Activated T-helper 1 cell treated with anti-CD3 and anti-CD28 coated beads, Interleukin-2, amount 50 U/mL, for 16 hours (primary cell): ENCODE measurements around the gene CAPN14.

Experiments used
- DNase-seq, 2 donors: peaks; one replicate each; pipeline ENCODE4 v3.0.0-alpha.2; 2020; ENCODE audit warnings: low read depth in 1 of 2, low spot score in 1 of 2

The CAPN14 gene

DNA sequence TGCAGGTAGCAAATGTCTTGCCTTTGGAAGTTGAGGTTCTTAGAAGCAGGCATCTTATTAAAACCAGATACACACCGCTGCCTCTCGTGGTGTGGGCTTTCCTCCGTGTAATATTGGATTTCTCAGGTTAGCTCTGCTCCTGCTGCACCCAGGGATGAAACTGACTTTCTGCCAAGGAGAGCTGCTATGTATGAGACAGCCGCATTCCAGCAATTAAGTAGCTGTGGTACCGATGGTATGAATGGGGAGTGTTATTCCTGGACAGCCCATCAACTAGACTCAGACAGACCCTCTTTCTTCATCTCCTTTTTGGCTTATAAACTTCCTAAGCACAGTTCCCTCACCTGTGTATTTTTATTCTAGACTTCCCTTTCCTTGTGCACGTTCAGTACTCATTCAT, 9.8 kb upstream of the CAPN14 start:
- no peak for DNase-seq

DNA sequence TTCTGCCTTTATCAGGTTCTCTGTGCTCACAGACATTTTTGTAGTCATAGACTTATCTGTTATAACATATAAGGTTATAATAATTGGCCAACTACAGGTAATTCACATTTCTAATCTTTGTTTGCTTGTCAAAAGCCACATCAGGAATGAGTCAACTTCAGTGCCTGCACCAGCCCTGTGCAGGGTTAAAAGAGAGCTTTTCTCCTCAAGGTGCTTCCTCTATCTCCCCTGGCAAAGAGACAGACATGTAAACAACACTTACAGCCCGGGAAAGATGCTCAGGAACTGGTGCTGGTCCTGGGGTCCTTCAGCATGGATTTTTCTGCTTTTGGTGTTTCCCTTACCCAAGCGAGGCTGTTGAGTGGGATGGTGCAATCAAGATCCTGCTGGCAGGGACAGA, 9.0 kb upstream of the CAPN14 start:
- DNase-seq = no peak

DNA sequence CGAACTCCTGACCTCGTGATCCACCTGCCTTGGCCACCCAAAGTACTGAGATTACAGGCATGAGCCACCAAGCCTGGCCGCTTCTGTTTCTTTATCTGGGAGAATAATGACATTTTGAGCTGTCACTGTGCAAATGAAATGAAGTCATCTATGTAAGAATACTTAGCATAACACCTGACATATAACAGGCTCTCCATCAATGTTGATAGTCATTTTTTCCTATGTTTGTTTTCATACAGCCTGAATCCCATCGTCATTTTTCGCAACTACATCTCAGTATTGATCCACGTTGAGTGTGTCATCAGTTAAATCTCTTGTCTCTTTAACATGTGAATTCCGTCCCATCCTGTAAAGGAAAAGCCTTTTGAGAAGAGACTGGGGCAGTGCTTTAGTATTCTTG, 6.4 kb upstream of the CAPN14 start:
- no peak for DNase-seq

DNA sequence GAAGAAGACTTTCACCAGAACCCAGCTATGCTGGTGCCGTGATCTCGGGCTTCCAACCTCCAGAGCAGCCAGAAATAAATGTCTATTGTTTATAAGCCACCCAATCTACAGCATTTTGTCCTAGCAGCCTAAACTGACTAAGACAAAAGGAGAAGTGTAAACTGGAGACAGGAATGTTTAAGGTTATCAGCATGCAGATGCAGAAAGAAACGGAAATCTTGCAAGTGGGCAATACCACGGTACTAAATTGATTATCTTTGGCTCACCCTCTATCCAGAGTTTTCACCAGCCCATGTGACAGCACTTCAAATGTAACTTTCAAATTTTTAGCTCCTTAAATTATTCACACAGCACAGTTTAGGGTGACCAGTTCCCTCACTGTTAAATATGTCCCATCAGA, 5.7 kb upstream of the CAPN14 start:
- DNase-seq = no peak

DNA sequence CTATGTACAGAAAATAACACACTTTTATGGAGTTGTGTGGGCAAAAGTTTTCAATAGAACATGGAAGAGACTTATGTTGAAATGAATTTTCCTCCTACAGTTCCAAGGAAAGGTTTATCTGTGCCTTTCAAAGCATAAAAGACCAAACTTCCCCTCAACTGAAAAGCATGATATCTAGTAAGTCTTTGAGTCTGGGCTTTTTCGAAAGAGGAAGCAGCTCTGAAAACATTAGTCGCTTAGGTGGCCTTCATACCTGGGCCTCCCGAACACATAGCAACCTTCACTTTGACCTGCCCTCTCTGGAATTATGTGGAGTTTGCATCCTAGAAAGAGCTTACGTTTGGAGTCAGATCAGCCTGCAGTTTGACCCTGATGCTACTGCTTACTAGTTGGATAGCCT, 4.8 kb upstream of the CAPN14 start:
- no peak for DNase-seq

DNA sequence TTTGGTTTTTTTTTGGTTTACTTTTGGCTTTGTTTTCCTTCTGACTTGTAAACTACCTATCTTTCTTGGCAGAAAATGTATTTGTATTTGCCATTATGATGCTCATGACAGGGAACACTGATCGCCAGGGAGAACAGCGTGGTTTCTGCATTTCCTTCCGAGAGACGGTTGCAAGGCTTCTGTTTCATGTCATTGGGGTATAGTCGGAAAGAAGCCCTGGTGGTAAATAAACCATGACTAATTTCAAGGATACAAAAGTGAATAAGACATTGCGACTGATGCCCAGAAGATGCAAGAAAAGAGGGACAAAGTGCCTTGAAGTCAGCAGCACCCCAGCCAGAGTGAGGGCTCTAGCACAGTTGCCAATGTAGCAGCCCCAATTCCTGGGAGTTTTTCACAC, 4.2 kb upstream of the CAPN14 start:
- DNase-seq = no peak

DNA sequence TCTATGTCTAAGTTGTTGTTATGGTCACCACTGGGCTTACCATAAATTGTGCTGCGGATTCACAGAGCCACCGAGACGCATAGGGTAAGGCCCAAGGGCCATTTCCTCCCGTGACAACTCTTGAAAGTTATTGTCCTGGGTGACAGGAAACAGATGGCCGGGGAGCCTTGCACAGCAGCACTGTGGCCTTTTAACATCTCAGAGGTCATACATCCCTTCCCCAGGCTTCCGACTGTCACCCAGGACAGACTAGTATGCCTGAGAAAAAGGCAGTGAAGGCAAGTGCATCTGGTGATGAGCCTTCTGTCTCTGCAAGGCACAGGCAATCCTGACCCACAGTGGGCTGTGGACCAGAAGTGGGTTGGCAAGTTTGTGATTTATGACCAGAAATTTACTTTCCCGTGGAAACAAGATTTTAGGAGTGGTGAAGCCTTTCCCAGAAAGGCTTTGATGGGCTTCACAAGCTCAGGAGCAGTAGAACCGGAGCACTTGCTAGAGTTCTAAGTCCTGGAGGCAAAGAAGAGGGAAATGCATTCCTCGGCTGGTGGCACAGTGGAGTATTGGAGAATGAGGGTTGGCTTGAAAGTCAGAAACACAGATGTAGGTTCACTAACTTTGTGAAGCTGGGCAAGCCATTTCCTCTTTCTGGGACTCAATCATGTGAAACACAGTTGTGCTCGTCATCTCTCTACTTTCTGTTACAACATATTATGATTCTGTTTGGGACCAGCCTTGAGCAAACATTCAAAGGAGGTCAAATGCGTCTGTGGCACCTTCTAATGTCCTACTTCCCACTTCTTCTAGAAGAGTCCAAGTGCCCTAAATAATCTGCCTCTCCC, 2.0 kb upstream of the CAPN14 start:
- no peak for DNase-seq

DNA sequence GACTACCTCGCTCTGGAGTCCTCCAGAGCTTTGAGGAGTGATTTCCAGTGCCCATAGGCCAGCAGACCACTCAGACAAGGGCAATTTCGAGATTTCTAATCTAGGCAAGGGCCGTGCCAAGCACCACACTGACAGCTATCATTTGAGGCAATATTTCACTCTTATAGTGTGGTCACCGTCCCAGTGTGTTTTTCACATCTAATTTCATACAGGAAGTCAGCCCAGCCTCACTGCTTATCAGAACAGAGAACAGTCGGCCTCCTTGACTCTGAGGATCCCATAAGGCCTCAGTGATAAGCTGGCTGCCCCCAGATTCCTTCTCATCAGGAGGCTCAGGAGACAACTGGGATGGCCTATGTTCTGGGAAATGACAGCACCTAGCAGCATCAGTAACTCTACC, 581 bp downstream of the CAPN14 start:
- no peak for DNase-seq

DNA sequence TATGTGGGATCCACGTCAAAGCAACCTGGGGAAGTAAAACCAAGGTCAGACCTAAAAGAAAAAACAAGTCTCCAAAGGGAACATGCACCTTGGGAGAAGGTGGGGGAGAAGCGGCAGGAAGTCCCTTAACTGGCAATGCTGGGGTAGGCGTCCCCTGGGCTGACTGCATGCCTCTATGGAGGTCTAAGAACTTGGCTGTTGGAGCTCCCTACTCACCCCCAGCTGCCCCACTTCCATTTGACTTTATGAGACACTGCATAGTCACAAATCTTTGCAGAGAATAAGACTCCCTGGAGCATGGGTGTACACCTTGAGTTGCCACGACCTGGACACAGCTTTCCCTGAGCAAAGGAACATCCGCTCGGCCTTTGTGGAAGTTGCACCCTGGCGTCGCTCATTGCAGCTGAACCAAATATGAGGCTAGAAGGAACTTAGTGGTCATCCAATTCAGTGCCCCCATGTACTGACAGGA, 2.8 kb downstream of the CAPN14 start:
- DNase-seq = no peak

DNA sequence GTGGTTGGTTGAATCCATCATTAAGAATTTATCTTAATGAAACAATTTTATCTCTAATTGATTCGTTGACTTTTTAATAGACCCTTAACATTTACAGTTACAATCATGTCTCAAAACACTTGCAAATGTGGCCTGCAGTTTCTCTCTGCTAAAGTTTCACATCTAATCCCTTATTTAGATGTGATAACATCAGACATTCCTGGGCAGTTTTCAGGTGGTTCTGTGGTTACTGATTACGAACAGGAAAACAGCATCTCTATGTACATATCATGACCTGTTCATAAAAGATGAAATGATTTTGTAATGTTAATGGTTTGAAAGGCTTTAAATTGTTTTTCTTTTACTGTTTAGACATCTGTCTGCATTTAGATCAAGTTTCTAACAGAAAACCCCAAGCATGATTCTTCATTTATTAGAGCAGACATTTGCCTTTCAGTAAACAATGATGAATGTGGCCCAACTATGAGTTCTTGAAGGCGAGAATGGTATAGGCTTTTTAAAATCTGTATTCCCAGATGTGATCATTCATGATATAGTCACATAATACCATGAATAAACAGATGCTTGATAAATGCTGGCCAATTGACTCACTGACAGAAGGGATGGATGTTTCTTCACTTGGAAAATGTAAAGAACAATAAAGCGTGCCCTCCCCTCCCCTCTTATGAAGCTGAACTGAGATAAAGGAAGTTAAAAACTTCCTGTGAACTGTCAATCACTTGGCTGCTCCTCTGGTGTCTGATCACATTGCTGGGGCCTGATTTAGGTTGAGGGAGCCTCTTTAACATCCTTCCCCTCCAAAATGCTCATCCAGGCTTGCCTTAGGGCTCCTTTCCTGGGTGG, 3.5 kb downstream of the CAPN14 start:
- DNase-seq = no peak

DNA sequence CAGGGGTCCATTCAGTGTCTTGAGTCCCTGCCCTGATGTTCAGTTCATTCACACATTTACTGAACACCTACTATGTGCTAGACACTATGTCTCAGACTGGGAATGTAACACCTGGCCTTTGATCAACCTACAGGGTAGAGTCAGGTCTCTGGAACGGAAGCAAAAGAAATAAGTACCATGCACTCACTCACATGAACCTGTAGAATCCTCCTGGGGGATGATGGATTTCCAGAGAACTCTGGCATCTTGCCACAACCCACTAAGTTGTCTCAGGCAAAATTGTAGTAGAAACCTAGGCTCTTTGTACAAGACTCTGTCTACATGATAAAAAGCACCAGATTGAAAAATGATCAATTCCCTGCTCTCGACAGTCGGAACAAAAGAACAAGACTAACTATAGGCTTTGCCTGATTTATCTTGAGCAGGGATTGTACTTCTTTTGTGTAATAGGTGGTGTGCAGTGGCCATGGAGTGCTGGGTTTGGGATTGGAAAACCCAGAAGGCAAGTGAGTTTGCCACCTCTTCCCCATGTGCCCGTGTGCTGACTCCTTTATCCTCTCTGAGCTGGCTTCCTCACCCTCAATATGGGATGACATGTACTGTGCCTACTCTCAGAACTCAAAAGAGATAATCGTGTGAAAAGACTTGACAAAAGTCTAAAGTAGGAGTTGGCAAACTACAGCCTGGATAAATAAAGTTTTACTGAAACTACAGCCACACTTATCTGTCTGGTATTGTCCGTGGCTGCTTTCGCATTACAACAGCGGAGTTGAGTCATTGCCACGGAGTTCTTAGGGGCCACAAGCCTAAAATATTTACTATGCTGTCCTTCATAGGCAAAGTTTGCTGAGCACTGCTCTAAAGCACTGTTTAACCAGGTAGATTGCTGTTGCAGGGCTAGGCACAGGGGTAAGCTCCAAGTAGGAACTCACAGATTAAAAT, 4.4 kb downstream of the CAPN14 start:
- DNase-seq = no peak

DNA sequence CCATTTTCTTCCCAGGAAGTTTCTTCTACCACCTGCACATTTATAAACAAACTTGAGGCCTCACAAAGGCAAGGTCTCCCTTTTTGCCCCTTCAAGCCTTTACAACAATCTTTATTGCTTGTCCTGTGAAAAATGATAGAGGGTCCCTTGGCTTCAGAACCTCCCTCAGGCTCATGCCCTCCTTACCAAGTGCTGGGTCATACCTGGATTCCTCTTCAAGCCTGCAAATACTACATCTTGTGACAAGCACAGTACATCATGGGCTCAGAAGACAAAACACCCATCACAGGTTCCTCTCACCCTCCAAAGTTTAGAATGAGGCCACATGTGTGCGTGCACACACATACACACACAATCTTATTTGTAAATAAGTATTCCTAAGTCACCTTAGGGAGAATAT, 9.1 kb downstream of the CAPN14 start:
- DNase-seq = no peak

DNA sequence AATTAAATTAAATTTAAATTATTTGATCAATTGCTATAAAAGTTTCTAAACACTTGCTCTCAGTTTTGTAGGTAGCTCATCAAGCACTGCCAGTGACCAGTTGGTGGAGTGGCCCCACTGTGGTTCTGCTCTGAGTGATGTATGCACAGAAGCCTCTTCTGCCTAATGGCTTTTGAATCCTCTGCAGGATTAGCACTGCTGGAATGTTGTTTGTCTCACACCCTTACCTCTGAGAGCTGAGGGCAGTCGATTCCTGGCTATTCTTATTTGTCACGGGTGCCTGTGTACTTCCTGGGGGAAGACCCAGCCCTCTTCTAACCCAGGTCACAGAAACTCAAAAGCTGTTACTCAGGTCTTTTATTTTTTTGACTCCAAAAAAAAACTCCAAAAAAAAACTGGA, 9.5 kb downstream of the CAPN14 start:
- no peak for DNase-seq

DNA sequence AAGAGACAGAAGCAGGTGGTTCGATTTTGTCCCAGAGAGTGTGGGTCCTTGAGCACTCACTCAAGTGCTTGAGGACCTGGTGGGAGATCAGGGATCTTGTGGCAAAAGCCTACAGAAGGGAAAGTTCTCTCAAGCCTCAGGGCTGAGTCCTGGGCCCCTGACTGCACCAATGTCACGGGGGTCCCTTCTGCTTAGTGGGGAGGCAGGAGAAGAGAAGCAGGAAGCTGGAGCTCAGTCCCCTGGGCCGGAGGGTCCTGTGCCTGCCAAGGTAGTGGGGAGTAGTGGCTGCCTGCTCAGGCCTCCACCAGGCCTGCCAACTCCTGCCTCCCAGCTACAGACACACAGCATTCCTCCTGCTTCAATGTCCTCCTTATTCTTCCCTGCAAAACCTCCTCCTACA, 11.7 kb downstream of the CAPN14 start:
- no peak for DNase-seq

DNA sequence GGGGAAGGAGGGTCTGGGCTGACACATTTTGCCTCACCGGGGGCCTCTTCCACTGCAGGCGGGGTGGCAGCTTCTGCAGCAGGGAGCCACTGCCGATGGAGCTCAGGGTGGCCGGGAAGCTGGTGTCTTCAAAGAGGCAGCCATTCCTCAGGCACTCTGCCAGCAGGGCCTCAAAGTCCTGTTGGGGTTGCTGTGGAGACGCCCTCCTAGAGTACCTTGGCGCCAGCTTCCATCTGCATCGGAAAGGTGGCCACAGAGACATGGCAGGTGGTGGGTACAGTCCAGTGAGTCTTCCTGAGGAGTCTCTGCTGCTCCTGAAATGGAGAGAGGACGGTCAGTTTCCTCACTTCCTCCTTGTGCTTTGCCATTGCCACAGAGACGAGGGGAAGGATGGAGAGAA, 12.1 kb downstream of the CAPN14 start:
- DNase-seq = no peak

DNA sequence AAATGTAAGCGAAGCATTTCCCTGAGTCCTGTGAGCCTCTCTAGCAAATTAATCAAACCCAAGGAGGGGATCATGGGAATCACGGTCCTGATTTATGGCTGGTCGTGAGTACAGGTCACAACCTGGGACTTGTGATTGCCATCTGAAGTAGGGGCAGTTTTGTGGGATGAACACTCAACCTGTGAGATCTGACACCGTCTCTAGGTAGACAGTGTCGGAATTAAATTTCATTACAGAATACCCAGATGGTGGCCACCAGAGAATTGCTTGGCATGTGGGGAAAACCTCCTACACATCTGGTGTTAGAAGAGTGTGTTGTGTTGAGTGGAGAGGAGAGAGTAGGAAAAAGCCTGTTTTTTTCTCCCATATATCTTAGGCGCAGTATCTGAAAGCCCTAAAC, 12.5 kb downstream of the CAPN14 start:
- DNase-seq = no peak

DNA sequence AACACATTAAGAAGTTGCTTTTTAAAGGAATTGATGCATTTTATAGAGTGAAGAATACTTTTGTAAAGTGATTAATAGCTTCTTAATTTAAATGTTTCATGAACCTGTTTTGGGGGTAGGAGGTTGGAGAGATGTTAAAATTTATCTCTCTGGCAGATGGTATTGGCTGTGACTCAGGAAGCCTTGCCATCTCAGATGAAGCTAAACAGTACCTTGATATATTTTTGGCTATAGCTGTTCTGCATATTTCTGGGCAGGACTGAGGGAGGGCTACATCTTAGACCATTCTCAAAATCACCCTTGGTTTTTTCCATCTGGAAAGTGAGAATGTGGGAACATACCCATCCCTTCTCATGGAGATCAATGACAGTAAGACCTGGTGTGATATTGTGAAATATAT, 13.4 kb downstream of the CAPN14 start:
- DNase-seq = no peak

DNA sequence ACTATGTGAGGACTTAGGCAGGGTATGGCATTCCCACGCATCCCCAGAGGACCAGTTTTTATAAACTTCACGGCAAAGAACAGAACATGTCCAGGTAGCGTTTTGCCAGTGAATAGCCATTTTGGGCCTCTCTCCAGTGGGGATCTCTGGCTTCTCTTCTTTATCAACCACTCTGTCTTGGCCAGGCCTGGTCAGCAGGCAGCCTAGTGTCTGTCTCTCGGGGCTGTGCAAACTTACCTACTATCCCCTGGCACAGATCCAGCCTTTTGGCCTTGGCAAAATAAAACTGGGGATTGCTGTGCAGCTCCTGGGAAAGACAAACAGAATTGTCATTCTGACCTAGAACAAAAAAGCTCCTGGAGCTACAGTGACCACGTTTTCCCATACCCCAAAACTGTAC, 14.5 kb downstream of the CAPN14 start:
- no peak for DNase-seq

DNA sequence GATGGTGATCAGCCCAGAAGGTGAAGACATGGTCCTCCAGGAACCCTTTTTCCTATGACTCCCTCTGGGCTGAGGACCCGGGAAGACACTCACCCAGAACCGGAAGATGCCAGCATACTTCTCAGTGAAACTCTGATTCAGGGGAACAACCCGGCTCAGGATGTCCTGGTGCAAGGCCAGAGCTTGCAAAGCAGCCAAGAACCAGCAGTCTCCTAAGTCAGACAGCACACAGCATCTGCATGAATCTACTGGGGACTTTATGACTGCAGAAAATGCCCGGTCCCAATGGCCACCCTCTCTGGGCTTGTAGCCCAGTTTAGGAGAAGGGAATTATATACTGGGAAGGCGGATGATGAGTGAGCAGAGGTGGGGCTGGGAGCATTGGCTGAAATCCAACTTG, 15.3 kb downstream of the CAPN14 start:
- no peak for DNase-seq

DNA sequence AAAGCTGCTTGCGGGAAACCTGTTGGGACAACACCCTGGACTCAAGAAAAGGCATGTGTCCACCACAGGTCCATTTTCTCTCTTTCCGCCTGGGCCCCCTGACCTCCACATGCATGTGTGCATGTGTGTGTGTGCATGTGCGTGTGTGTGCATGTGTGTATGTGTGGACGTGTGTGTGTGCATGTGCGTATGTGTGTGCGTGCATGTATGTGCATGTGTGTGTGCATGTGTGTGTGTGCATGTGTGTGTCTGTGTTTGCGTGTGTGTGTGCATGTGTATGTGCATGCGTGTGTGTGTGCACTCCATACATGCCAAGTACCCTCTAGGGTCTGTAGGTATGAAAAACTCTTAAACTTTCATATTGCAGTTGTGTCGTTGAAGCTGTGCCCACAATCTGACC, 16.3 kb downstream of the CAPN14 start:
- no peak for DNase-seq

DNA sequence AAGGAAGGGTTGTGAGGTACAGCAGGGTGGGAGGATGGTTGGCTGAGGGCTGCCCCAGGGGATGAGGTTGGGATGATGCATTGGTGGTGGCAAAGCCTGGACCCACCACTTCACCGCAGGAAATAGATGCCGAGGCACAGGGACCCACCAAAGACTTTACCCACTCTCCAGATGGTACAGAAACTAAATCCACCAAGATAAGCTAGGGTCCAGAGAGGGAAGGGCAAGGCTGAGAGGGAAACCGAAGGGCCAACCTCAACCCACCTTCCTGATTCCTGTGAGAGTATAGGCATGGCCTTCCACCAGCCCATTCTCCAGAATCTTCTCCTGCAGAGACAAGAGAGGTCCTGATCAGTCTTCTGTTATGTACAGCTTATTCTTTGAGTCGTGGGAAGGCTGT, 18.1 kb downstream of the CAPN14 start:
- no peak for DNase-seq
